Astrocyte (in vitro differentiated cells and primary cell): ENCODE data around the gene GDF7. TPM values are rescaled to one million over a fixed set of nuclear protein-coding genes. Genes with fewer than 3 reads are reported as not detected.
A peak's percentile ranks its signal among the peaks of the same experiment; 100 is the strongest.

Experiments
- DNase-seq: peaks from one replicate; pipeline ENCODE4 v3.0.0-alpha.2; 2010; ENCODE audit warnings: low read depth
- FAIRE-seq: peaks from 2 replicates; lab custom pipeline; 2011; peaks lifted over from hg19 to GRCh38; lab: Jason Lieb, UNC
- H2AFZ ChIP-seq: 2 replicates; pipeline ENCODE4 v1.6.0; 2012; ENCODE audit warnings: low read depth, low read length, inconsistent platforms
- H3K27ac ChIP-seq: 2 replicates; pipeline ENCODE4 v1.5.1; 2011; ENCODE audit warnings: low read depth, low read length, inconsistent platforms
- H3K27me3 ChIP-seq: 2 replicates; pipeline ENCODE4 v1.6.0; 2011; ENCODE audit warnings: low read length, inconsistent platforms; ENCODE audit not compliant: insufficient read depth
- H3K36me3 ChIP-seq: 2 replicates; pipeline ENCODE4 v1.5.1; 2011; ENCODE audit warnings: low read length, inconsistent platforms; ENCODE audit not compliant: insufficient read depth
- H3K4me1 ChIP-seq: 2 replicates; pipeline ENCODE4 v1.5.1; 2011; ENCODE audit warnings: low read length, inconsistent platforms; ENCODE audit not compliant: insufficient read depth
- H3K4me2 ChIP-seq: 2 replicates; pipeline ENCODE4 v1.6.0; 2012; ENCODE audit warnings: low read length, inconsistent platforms
- H3K4me3 ChIP-seq: 2 replicates; pipeline ENCODE4 v1.5.1; 2011; ENCODE audit warnings: low read depth, mild to moderate bottlenecking, low read length, inconsistent platforms; ENCODE audit not compliant: insufficient read depth
- H3K79me2 ChIP-seq: 2 replicates; pipeline ENCODE4 v1.6.0; 2012; ENCODE audit warnings: mild to moderate bottlenecking, low read length, inconsistent platforms; ENCODE audit not compliant: insufficient read depth
- H3K9ac ChIP-seq: 2 replicates; pipeline ENCODE4 v1.6.0; 2012; ENCODE audit warnings: mild to moderate bottlenecking, low read length, inconsistent platforms
- H3K9me3 ChIP-seq: 2 replicates; pipeline ENCODE4 v1.5.1; 2012; ENCODE audit warnings: low read depth, mild to moderate bottlenecking, low read length, inconsistent platforms; ENCODE audit not compliant: insufficient read depth
- H4K20me1 ChIP-seq: 2 replicates; pipeline ENCODE4 v1.6.0; 2012; ENCODE audit warnings: low read length, inconsistent platforms; ENCODE audit not compliant: insufficient read depth
- H3K27ac Mint-ChIP-seq: one replicate; pipeline ENCODE4 v1.8.0; 2021; ENCODE audit warnings: mild to moderate bottlenecking, mixed read lengths; ENCODE audit not compliant: unreplicated experiment
- H3K27me3 Mint-ChIP-seq: one replicate; pipeline ENCODE4 v1.8.0; 2021; ENCODE audit warnings: low read depth, mixed read lengths; ENCODE audit not compliant: unreplicated experiment
- H3K36me3 Mint-ChIP-seq: one replicate; pipeline ENCODE4 v1.8.0; 2021; ENCODE audit warnings: low read depth, mixed read lengths; ENCODE audit not compliant: unreplicated experiment
- H3K4me1 Mint-ChIP-seq: one replicate; pipeline ENCODE4 v1.8.0; 2021; ENCODE audit warnings: low read depth, mixed read lengths; ENCODE audit not compliant: unreplicated experiment
- H3K4me3 Mint-ChIP-seq: one replicate; pipeline ENCODE4 v1.8.0; 2021; ENCODE audit warnings: mild to moderate bottlenecking, moderate library complexity, mixed read lengths; ENCODE audit not compliant: unreplicated experiment
- H3K9me3 Mint-ChIP-seq: one replicate; pipeline ENCODE4 v1.8.0; 2021; ENCODE audit warnings: mild to moderate bottlenecking, mixed read lengths; ENCODE audit not compliant: unreplicated experiment
- CTCF ChIP-seq: IDR thresholded peaks from 2 replicates; pipeline ENCODE4 v1.5.1; 2011; ENCODE audit warnings: low read depth, mild to moderate bottlenecking, inconsistent platforms, low read length, moderate library complexity; ENCODE audit not compliant: insufficient read depth
- EZH2 ChIP-seq: IDR thresholded peaks from 2 replicates; pipeline ENCODE4 v1.6.1; 2012; ENCODE audit warnings: mild to moderate bottlenecking, low read length, inconsistent platforms; ENCODE audit not compliant: insufficient read depth
- total RNA-seq: library from RNA; stranded (reverse); gene quantifications from 2 replicates; pipeline ENCODE4 v1.2.1, GENCODE V29; 2021

Gene GDF7
- total RNA-seq, 1 donor from 2014 or later = 1.9 TPM

GRCh38 chr2:20726913-20727312 lies 60.0 kb downstream of the GDF7 start:
- Mint-ChIP-seq H3K9me3 (no peaks in the 10 kb centered on the region), H3K27ac (no peak overlapping the region), H3K4me3 (no peak overlapping the region), H3K4me1 (peaks cover 26% of the 10 kb centered on the region), H3K27me3 (no peaks in the 10 kb centered on the region), H3K36me3 (peaks cover 2% of the 10 kb centered on the region)
- H3K9ac ChIP-seq = no peak overlapping the region
- no peak overlapping the region for H3K4me2 ChIP-seq
- H3K79me2 ChIP-seq = no peaks in the 10 kb centered on the region
- no peaks in the 10 kb centered on the region for H3K27me3 ChIP-seq
- H3K27ac ChIP-seq = no peak overlapping the region
- no peak for TF ChIP-seq EZH2
- no peak for TF ChIP-seq CTCF
- no peaks in the 10 kb centered on the region for H3K9me3 ChIP-seq
- no peak overlapping the region for H2AFZ ChIP-seq
- no peak overlapping the region for H3K4me3 ChIP-seq
- FAIRE-seq (no peak), DNase-seq (no peak)
- peaks cover 5% of the 10 kb centered on the region for H3K4me1 ChIP-seq
- no peaks in the 10 kb centered on the region for H4K20me1 ChIP-seq
- no peaks in the 10 kb centered on the region for H3K36me3 ChIP-seq

GRCh38 chr2:20728114-20728758 lies 61.3 kb downstream of the GDF7 start:
- H3K4me3 ChIP-seq = no peak overlapping the region
- Mint-ChIP-seq H3K36me3 (peaks cover 2% of the 10 kb centered on the region), H3K27ac (peak overlapping the region; percentile 79), H3K27me3 (no peaks in the 10 kb centered on the region), H3K4me1 (peaks cover 26% of the 10 kb centered on the region), H3K9me3 (no peaks in the 10 kb centered on the region), H3K4me3 (no peak overlapping the region)
- H2AFZ ChIP-seq = no peak overlapping the region
- peak overlapping the region; percentile 4 for H3K4me2 ChIP-seq
- FAIRE-seq (no peak), DNase-seq (peak; percentile 68)
- H3K9me3 ChIP-seq = no peaks in the 10 kb centered on the region
- H4K20me1 ChIP-seq = no peaks in the 10 kb centered on the region
- H3K79me2 ChIP-seq = no peaks in the 10 kb centered on the region
- no peaks in the 10 kb centered on the region for H3K36me3 ChIP-seq
- no peak for TF ChIP-seq EZH2
- TF ChIP-seq CTCF = no peak
- peaks cover 5% of the 10 kb centered on the region for H3K4me1 ChIP-seq
- no peaks in the 10 kb centered on the region for H3K27me3 ChIP-seq
- no peak overlapping the region for H3K27ac ChIP-seq
- H3K9ac ChIP-seq = no peak overlapping the region

Other genes starting within 250 kb of the GDF7 start
- 161 and 173 TPM in 2 replicates for gene RHOB, start 220.1 kb upstream of the GDF7 start, total RNA-seq
- 20.7 and 21.0 TPM in 2 replicates for gene HS1BP3, start 16.0 kb upstream of the GDF7 start, total RNA-seq
- gene LDAH, start 156.0 kb downstream of the GDF7 start, total RNA-seq = 19.3 and 25.7 TPM in 2 replicates